Sigmoid colon (tissue), 7 donors: ENCODE data around the gene ZKSCAN4. TPM values are rescaled to one million over a fixed set of nuclear protein-coding genes. Genes with fewer than 3 reads are reported as not detected.

ENCODE experiments used
- DNase-seq: peaks from one replicate; pipeline ENCODE4 v3.0.0-alpha.2; 2019
- H3K27ac ChIP-seq, 4 donors: fragments of 200-600 bp; sonication (generic); one replicate each; pipeline ENCODE4 v1.5.1; 2016 to 2019; ENCODE audit warnings: mild to moderate bottlenecking in 1 of 4
- H3K27me3 ChIP-seq, 3 donors: fragments of 200-600 bp; sonication (generic); one replicate each; pipeline ENCODE4 v1.5.1; 2019; ENCODE audit warnings: mild to moderate bottlenecking in 1 of 3
- H3K36me3 ChIP-seq, 4 donors: fragments of 200-600 bp; sonication (generic); one replicate each; pipeline ENCODE4 v1.5.1; 2016 to 2019
- H3K4me1 ChIP-seq, 4 donors: fragments of 200-600 bp; sonication (generic); one replicate each; pipeline ENCODE4 v1.5.1; 2017 to 2019
- H3K4me3 ChIP-seq, 4 donors: fragments of 200-600 bp; sonication (generic); one replicate each; pipeline ENCODE4 v1.5.1; 2017 to 2019; ENCODE audit warnings: mild to moderate bottlenecking in 2 of 4, moderate library complexity in 1 of 4
- H3K9me3 ChIP-seq, 4 donors: fragments of 200-600 bp in 3 of 4; sonication (generic) in 3 of 4; one replicate each; pipeline versions ENCODE4 v1.5.1 to v1.6.1; 2013 to 2019
- EP300 ChIP-seq, 4 donors: sonication (generic); formaldehyde crosslinking; IDR thresholded peaks; one replicate each; pipeline ENCODE4 v1.6.1; 2017; ENCODE audit warnings: antibody characterized with exemption in 4 of 4
- POLR2A ChIP-seq, 2 donors: fragments of 450-650 bp; IDR thresholded peaks; one replicate each; pipeline ENCODE4 v1.6.1; 2016; ENCODE audit warnings: antibody characterized with exemption in 2 of 2, mild to moderate bottlenecking in 2 of 2, moderate library complexity in 2 of 2
- POLR2AphosphoS5 ChIP-seq, 4 donors: sonication (generic); formaldehyde crosslinking; IDR thresholded peaks; one replicate each; pipeline ENCODE4 v1.6.1; 2017; ENCODE audit warnings: antibody characterized with exemption in 4 of 4
- WGBS, 2 donors: extraction: QIAGEN DNeasy Blood & Tissue Kit; methylation state at CpG; one replicate each; pipeline ENCODE4 v1.1.7; 2013; 5-methylcytosine and 5-hydroxymethylcytosine counted together
- intact Hi-C: fragments of 100-400 bp; cut with DNase I; formaldehyde crosslinking; loops from one replicate; pipeline ENCODE4 v1.15.1; 2023
- polyA plus RNA-seq, 3 donors: library from polyadenylated mRNA; stranded (reverse); fragments of 200-250 nt; gene quantifications; one replicate each; pipeline ENCODE4 v1.2.3, GENCODE V29; 2013
- total RNA-seq, 4 donors: library from RNA; depleted of rRNA; stranded (reverse); fragments of >200 nt; gene quantifications; one replicate each; pipeline ENCODE4 v1.1.0, GENCODE V29; 2016
- TF ChIP-seq, protein P1 (sequence below), 4 experiments: fragments of 450-650 bp in 3 of 4; fragments of 200-600 bp in 1 of 4; IDR thresholded peaks; one replicate each; pipeline ENCODE4 v1.5.1; 2016 to 2019; ENCODE audit warnings: antibody characterized with exemption in 4 of 4, mild to moderate bottlenecking in 3 of 4, moderate library complexity in 2 of 4
- donor health status: healthy with polysubstance abuse.
- donor health status: Bipolar disorder and iron deficiency.
- donor health status: healthy.

Gene ZKSCAN4
- total and polyA plus RNA-seq, 7 donors, result 1.5 to 6.1 (median 3.1) TPM

DNA sequence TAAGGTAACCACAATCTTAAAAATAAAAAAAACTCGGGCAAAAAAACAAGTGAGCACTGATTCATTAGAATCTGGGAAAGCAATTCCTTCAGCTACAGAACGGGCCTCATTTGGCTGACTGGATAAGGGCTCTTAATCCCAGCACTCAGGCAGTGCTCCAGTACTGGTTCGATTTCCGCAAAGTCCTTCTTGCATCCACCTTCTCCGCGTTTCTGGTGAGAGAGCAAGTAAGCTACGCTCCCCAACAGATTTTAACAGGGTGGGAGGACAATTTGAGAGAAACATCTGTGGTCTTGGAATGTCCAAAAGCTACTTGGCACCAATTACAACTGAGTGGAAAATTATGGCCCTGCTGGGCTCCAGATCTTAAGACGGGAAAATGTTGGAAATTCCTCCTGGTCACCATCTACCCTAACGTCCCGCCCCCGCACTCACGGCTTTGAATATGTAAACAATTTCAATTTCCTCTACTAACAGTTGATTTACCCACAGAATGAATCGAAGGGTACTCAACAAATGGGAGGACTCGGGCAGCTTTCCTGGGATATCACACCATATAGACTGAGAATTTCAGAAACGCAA lies 45.0 kb downstream of the ZKSCAN4 start:
- Histone ChIP-seq H3K4me1 (peaks cover 0 to 13% (median 11%) of the 10 kb centered on the region in 4 donors), H3K4me3 (peak overlapping the region in 3 of 4 donors; percentile 14 to 28 (median 23)), H3K27me3 (peaks cover 38 to 75% (median 54%) of the 10 kb centered on the region in 3 donors), H3K9me3 (peaks cover 0 to 9% (median 2%) of the 10 kb centered on the region in 4 donors), H3K36me3 (no peaks in the 10 kb centered on the region), H3K27ac (no peak overlapping the region)
- intact Hi-C loops, result no loop called here
- TF ChIP-seq EP300 (IDR thresholded peaks at IDR 0.05) (no peak), POLR2AphosphoS5 (IDR thresholded peaks at IDR 0.05) (no peak), POLR2A (IDR thresholded peaks at IDR 0.05) (no peak)
- TF ChIP-seq, protein P1, sequence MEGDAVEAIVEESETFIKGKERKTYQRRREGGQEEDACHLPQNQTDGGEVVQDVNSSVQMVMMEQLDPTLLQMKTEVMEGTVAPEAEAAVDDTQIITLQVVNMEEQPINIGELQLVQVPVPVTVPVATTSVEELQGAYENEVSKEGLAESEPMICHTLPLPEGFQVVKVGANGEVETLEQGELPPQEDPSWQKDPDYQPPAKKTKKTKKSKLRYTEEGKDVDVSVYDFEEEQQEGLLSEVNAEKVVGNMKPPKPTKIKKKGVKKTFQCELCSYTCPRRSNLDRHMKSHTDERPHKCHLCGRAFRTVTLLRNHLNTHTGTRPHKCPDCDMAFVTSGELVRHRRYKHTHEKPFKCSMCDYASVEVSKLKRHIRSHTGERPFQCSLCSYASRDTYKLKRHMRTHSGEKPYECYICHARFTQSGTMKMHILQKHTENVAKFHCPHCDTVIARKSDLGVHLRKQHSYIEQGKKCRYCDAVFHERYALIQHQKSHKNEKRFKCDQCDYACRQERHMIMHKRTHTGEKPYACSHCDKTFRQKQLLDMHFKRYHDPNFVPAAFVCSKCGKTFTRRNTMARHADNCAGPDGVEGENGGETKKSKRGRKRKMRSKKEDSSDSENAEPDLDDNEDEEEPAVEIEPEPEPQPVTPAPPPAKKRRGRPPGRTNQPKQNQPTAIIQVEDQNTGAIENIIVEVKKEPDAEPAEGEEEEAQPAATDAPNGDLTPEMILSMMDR (IDR thresholded peaks at IDR 0.05), result no peak
- no peak for DNase-seq
- WGBS, 2 donors, result 9 to 10% methylated on average over 15 of the region's 15 CpGs

DNA sequence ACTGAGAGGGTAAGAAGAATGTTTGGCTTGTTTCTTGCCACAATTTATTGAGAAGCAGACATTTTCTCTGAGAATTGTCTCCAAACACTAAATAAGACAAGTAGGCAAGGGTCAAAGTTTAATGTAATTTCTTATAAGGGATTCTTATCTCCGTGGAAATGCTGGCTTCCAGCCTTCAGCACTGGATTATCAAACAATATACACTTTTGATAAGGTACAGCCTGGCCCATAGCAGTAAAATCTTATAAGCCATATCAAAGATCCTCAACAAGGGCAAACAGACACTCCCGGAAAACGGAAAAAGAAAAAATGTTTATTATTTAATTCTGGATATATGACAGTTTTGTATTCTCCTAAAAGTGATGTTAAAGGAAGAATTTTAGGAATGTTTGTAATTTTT lies 45.5 kb downstream of the ZKSCAN4 start:
- peaks cover 0 to 13% (median 11%) of the 10 kb centered on the region in 4 donors for H3K4me1 ChIP-seq
- WGBS, 2 donors, result 9 to 42% methylated on average over 3 of the region's 3 CpGs
- intact Hi-C loops, result no loop called here
- H3K4me3 ChIP-seq, result no peak overlapping the region
- peaks cover 38 to 70% (median 49%) of the 10 kb centered on the region in 3 donors for H3K27me3 ChIP-seq
- H3K27ac ChIP-seq, result no peak overlapping the region
- DNase-seq, result no peak
- TF ChIP-seq POLR2AphosphoS5 (IDR thresholded peaks at IDR 0.05) (no peak), POLR2A (IDR thresholded peaks at IDR 0.05) (no peak), EP300 (IDR thresholded peaks at IDR 0.05) (no peak)
- TF ChIP-seq, protein P1 (IDR thresholded peaks at IDR 0.05), result no peak
- no peaks in the 10 kb centered on the region for H3K36me3 ChIP-seq
- H3K9me3 ChIP-seq, result peaks cover 0 to 9% (median 2%) of the 10 kb centered on the region in 4 donors

- no peak for DNase-seq
- intact Hi-C loops, result no loop called here
- no peaks in the 10 kb centered on the region for H3K36me3 ChIP-seq
- 61 to 75% methylated on average over 1 of the region's 1 CpG for WGBS, 2 donors
- H3K4me3 ChIP-seq, result no peak overlapping the region
- H3K4me1 ChIP-seq, result peaks cover 0 to 13% (median 11%) of the 10 kb centered on the region in 4 donors
- peaks cover 0 to 9% (median 2%) of the 10 kb centered on the region in 4 donors for H3K9me3 ChIP-seq
- no peak overlapping the region for H3K27ac ChIP-seq
- peaks cover 38 to 63% (median 42%) of the 10 kb centered on the region in 3 donors for H3K27me3 ChIP-seq
- TF ChIP-seq POLR2AphosphoS5 (IDR thresholded peaks at IDR 0.05) (no peak), POLR2A (IDR thresholded peaks at IDR 0.05) (no peak), EP300 (IDR thresholded peaks at IDR 0.05) (no peak)
- TF ChIP-seq, protein P1 (IDR thresholded peaks at IDR 0.05), result no peak
Measured at GRCh38 chr6:28205879-28206278, 46.2 kb downstream of the ZKSCAN4 start.

- no peak for DNase-seq
- Histone ChIP-seq H3K9me3 (peaks cover 0 to 10% (median 4%) of the 10 kb centered on the region in 4 donors), H3K27me3 (peaks cover 15 to 36% (median 18%) of the 10 kb centered on the region in 3 donors), H3K36me3 (no peaks in the 10 kb centered on the region), H3K4me3 (no peak overlapping the region), H3K27ac (no peak overlapping the region), H3K4me1 (peaks cover 0 to 12% (median 10%) of the 10 kb centered on the region in 4 donors)
- 46 to 50% methylated on average over 4 of the region's 4 CpGs for WGBS, 2 donors
- intact Hi-C loops, result no loop called here
- TF ChIP-seq POLR2A (IDR thresholded peaks at IDR 0.05) (no peak), EP300 (IDR thresholded peaks at IDR 0.05) (no peak), POLR2AphosphoS5 (IDR thresholded peaks at IDR 0.05) (no peak)
- TF ChIP-seq, protein P1 (IDR thresholded peaks at IDR 0.05), result no peak
Measured at GRCh38 chr6:28203201-28203600, 48.9 kb downstream of the ZKSCAN4 start.
